GM23338 (cell line): ENCODE measurements around the gene BCAS3. TPM values are rescaled to one million over a fixed set of nuclear protein-coding genes. Genes with fewer than 3 reads are reported as not detected.

Experiments
- ATAC-seq: fragments of 200-7000 bp; cut with Tn5 transposase; 3 replicates; pipeline ENCODE4 v1.9.1; 2020
- DNase-seq: peaks from one replicate; pipeline ENCODE4 v3.0.0-alpha.2; 2015; ENCODE audit warnings: low spot score
- H2AFZ ChIP-seq: fragments of 200-600 bp; sonication (generic); 2 replicates; pipeline ENCODE4 v1.8.0; 2016; ENCODE audit warnings: antibody characterized with exemption, mild to moderate bottlenecking, moderate library complexity
- H3F3A ChIP-seq: fragments of 200-600 bp; sonication (generic); replicated peaks from 2 replicates; pipeline ENCODE4 v1.8.0; 2017; ENCODE audit warnings: antibody characterized with exemption, mixed run types, low read depth
- H3K27ac ChIP-seq: fragments of 200-600 bp; sonication (generic); 2 replicates; pipeline ENCODE4 v1.6.1; 2016; ENCODE audit warnings: low read depth
- H3K27me3 ChIP-seq: fragments of 200-600 bp; sonication (generic); 2 replicates; pipeline ENCODE4 v1.8.0; 2016; ENCODE audit warnings: mild to moderate bottlenecking, mixed run types, moderate library complexity; ENCODE audit not compliant: insufficient read depth
- H3K36me3 ChIP-seq: fragments of 200-600 bp; sonication (generic); 2 replicates; pipeline ENCODE4 v1.8.0; 2016; ENCODE audit warnings: mild to moderate bottlenecking; ENCODE audit not compliant: insufficient read depth
- H3K4me1 ChIP-seq: fragments of 200-600 bp; sonication (generic); 2 replicates; pipeline ENCODE4 v1.8.0; 2016; ENCODE audit warnings: mild to moderate bottlenecking, moderate library complexity; ENCODE audit not compliant: insufficient read depth
- H3K4me2 ChIP-seq: fragments of 200-600 bp; sonication (generic); 2 replicates; pipeline ENCODE4 v1.7.1; 2017; ENCODE audit warnings: mixed run types
- H3K4me3 ChIP-seq: fragments of 200-600 bp; sonication (generic); 2 replicates; pipeline ENCODE4 v1.6.1; 2016; ENCODE audit warnings: mixed run types
- H3K79me2 ChIP-seq: fragments of 200-600 bp; sonication (generic); replicated peaks from 2 replicates; pipeline ENCODE4 v1.8.0; 2017; ENCODE audit warnings: mild to moderate bottlenecking; ENCODE audit not compliant: insufficient read depth
- H3K9me2 ChIP-seq: fragments of 200-600 bp; sonication (generic); 2 replicates; pipeline ENCODE4 v1.8.0; 2017; ENCODE audit not compliant: insufficient read depth
- H4K20me1 ChIP-seq: fragments of 200-600 bp; sonication (generic); replicated peaks from 2 replicates; pipeline ENCODE4 v1.8.0; 2017; ENCODE audit warnings: mild to moderate bottlenecking; ENCODE audit not compliant: insufficient read depth
- H3K27ac Mint-ChIP-seq: 2 replicates; pipeline ENCODE4 v1.8.0; 2020; ENCODE audit warnings: inconsistent platforms, mild to moderate bottlenecking, moderate library complexity, mixed read lengths
- H3K27me3 Mint-ChIP-seq: 3 replicates; pipeline ENCODE4 v1.8.0; 2022; ENCODE audit warnings: low read depth, mild to moderate bottlenecking, moderate library complexity, mixed read lengths, inconsistent platforms; ENCODE audit not compliant: insufficient read depth, poor library complexity
- H3K36me3 Mint-ChIP-seq: 3 replicates; pipeline ENCODE4 v1.8.0; 2021; ENCODE audit warnings: low read depth, mild to moderate bottlenecking, inconsistent platforms, moderate library complexity, mixed read lengths
- H3K4me1 Mint-ChIP-seq: 3 replicates; pipeline ENCODE4 v1.8.0; 2020; ENCODE audit warnings: mild to moderate bottlenecking, inconsistent platforms, mixed read lengths
- H3K4me3 Mint-ChIP-seq: 3 replicates; pipeline ENCODE4 v1.8.0; 2021; ENCODE audit warnings: moderate library complexity, mild to moderate bottlenecking, inconsistent platforms, mixed read lengths
- H3K9me3 Mint-ChIP-seq: 3 replicates; pipeline ENCODE4 v1.8.0; 2020; ENCODE audit warnings: moderate library complexity, mild to moderate bottlenecking, inconsistent platforms, mixed read lengths
- ETS1 ChIP-seq: IDR thresholded peaks from 2 replicates; pipeline ENCODE4 v1.6.1; 2016; ENCODE audit warnings: antibody characterized with exemption
- EZH2phosphoT487 ChIP-seq: fragments of 200-600 bp; sonication (generic); IDR thresholded peaks from one replicate; pipeline ENCODE4 v1.8.1; 2018; ENCODE audit warnings: antibody characterized with exemption; ENCODE audit not compliant: unreplicated experiment
- JUNB ChIP-seq: IDR thresholded peaks from one replicate; pipeline ENCODE4 v1.6.1; 2016; ENCODE audit warnings: antibody characterized with exemption; ENCODE audit not compliant: unreplicated experiment
- NANOG ChIP-seq: IDR thresholded peaks from 2 replicates; pipeline ENCODE4 v1.6.1; 2016; ENCODE audit warnings: antibody characterized with exemption, borderline replicate concordance
- ZNF331 ChIP-seq: fragments of 250-450 bp; sonication (Bioruptor Pico); IDR thresholded peaks from 2 replicates; pipeline ENCODE4 v1.5.0; 2020; ENCODE audit warnings: low read depth, mild to moderate bottlenecking, moderate library complexity
- ZNF462 ChIP-seq: fragments of 250-450 bp; sonication (Bioruptor Pico); IDR thresholded peaks from 2 replicates; pipeline ENCODE4 v1.5.0; 2020; ENCODE audit warnings: mild to moderate bottlenecking, moderate library complexity
- polyA plus RNA-seq: library from polyadenylated mRNA; unstranded; fragments of >200 nt; fragmentation: Nextera tagmentation; extraction: Ambion mirVana; gene quantifications from 2 replicates; pipeline ENCODE4 v1.2.1, GENCODE V29; 2016
- total RNA-seq: library from RNA; depleted of rRNA; stranded (reverse); fragments of >200 nt; shearing (Covaris generic); gene quantifications from 2 replicates; pipeline ENCODE4 v1.2.3, GENCODE V29; 2014

Gene BCAS3
- total and polyA plus RNA-seq, 2 experiments from 2014 or later, result 8.2 to 28.0 TPM

- TF ChIP-seq ZNF462, result no peak
- TF ChIP-seq NANOG, result no peak
- TF ChIP-seq ETS1, result no peak
- no peak for TF ChIP-seq JUNB
- TF ChIP-seq ZNF331 (CRISPR knock-in tag), result no peak
Measured at GRCh38 chr17:61390479-61390791, 712.8 kb downstream of the BCAS3 start (continued).

DNA sequence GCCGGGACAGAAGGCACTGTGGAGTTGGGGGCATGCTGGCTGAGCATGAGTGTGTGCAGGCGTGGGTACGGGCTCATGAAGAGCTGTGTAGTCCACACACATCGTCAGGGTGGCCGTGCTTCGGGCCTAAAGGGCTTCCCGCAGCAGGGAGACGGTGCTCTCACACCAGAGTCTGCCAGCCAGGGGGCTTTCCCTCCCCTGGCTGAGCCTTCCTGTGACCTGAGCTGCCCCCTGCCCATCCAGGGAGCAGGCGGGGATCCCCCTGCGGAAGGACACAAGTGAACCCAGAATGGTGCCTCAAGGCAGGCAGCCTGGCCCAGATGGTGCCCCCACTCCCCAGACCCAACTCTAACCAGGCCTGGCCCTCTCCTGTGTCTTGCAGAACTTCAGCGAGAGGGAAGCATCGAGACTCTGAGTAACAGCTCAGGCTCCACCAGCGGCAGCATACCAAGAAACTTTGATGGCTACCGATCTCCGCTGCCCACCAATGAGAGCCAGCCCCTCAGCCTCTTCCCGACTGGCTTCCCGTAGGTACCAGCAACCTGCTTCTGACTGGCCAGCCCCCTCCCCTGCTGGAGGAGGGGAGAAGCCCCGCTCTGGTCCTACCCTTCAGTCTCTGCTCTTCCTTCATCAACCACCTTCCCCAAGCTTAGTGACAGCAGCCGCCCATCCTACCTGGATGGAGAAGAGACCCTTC lies 714.1 kb downstream of the BCAS3 start:
- Mint-ChIP-seq H3K27me3 (peaks cover 50% of the 10 kb centered on the region), H3K4me3 (no peak overlapping the region), H3K9me3 (peaks cover 2% of the 10 kb centered on the region; the same call in 2 of the 3 replicates), H3K4me1 (peaks cover 5% of the 10 kb centered on the region), H3K27ac (no peak overlapping the region), H3K36me3 (no peaks in the 10 kb centered on the region; the same call in 2 of the 3 replicates)
- Histone ChIP-seq H3K79me2 (no peaks in the 10 kb centered on the region), H3K4me2 (no peak overlapping the region), H3K9me2 (no peaks in the 10 kb centered on the region), H4K20me1 (peaks cover 4% of the 10 kb centered on the region; the same call in 1 of the 2 replicates), H3K36me3 (no peaks in the 10 kb centered on the region), H2AFZ (no peak overlapping the region), H3F3A (no peaks in the 10 kb centered on the region), H3K27ac (no peak overlapping the region), H3K27me3 (peaks cover 48% of the 10 kb centered on the region), H3K4me1 (no peaks in the 10 kb centered on the region; the same call in 1 of the 2 replicates), H3K4me3 (no peak overlapping the region)
- DNase-seq (no peak), ATAC-seq (no peak)
- TF ChIP-seq JUNB (no peak), EZH2phosphoT487 (no peak), NANOG (no peak)
